Activated T-cell treated with anti-CD3 and anti-CD28 coated beads, Interleukin-2, amount 50 U/mL, for 72 hours (primary cell): ENCODE measurements around the gene COL4A4. TPM values are rescaled to one million over a fixed set of nuclear protein-coding genes. Genes with fewer than 3 reads are reported as not detected.

Experiments used
- ATAC-seq, 2 donors: fragments of 150-1000 bp; cut with Tn5 transposase; replicated peaks in 1 of 2; 2 replicates each; pipeline ENCODE4 v1.10.0; 2021; ENCODE audit warnings: moderate library complexity in 2 of 2, mild to moderate bottlenecking in 1 of 2
- DNase-seq, 2 donors: peaks; one replicate each; pipeline ENCODE4 v3.0.0; 2021 to 2022; ENCODE audit warnings: mixed read lengths in 1 of 2
- H3K27ac Mint-ChIP-seq: one replicate; pipeline ENCODE4 v1.8.0; 2022; ENCODE audit warnings: mild to moderate bottlenecking, moderate library complexity, mixed read lengths
- H3K27me3 Mint-ChIP-seq: one replicate; pipeline ENCODE4 v1.8.0; 2022; ENCODE audit warnings: low read depth, mixed read lengths
- H3K36me3 Mint-ChIP-seq, 2 donors: one replicate each; pipeline ENCODE4 v1.8.0; 2022; ENCODE audit warnings: mixed read lengths in 2 of 2, mild to moderate bottlenecking in 1 of 2; ENCODE audit not compliant: insufficient read depth in 2 of 2
- H3K4me1 Mint-ChIP-seq: one replicate; pipeline ENCODE4 v1.8.0; 2022; ENCODE audit warnings: low read depth, mixed read lengths
- H3K4me3 Mint-ChIP-seq, 2 donors: one replicate each; pipeline ENCODE4 v1.8.0; 2022; ENCODE audit warnings: mild to moderate bottlenecking in 2 of 2, mixed read lengths in 2 of 2, moderate library complexity in 2 of 2
- H3K9me3 Mint-ChIP-seq, 2 donors: one replicate each; pipeline ENCODE4 v1.8.0; 2022; ENCODE audit warnings: mixed read lengths in 2 of 2
- total RNA-seq, 2 donors: library from RNA; stranded (reverse); gene quantifications; one replicate each; pipeline ENCODE4 v1.2.3, GENCODE V29; 2022

The COL4A4 gene
- total RNA-seq, 2 donors from 2014 or later = 0.02 to 0.16 TPM

- ATAC-seq = no peak
- Mint-ChIP-seq H3K27ac (no peak overlapping the region), H3K36me3 (no peaks in the 10 kb centered on the region), H3K4me3 (no peak overlapping the region), H3K27me3 (peaks cover 36% of the 10 kb centered on the region), H3K4me1 (no peaks in the 10 kb centered on the region), H3K9me3 (no peaks in the 10 kb centered on the region)
- no peak for DNase-seq
These were observed 10.7 kb downstream of the COL4A4 start for GRCh38 chr2:227153307-227153706.

DNA sequence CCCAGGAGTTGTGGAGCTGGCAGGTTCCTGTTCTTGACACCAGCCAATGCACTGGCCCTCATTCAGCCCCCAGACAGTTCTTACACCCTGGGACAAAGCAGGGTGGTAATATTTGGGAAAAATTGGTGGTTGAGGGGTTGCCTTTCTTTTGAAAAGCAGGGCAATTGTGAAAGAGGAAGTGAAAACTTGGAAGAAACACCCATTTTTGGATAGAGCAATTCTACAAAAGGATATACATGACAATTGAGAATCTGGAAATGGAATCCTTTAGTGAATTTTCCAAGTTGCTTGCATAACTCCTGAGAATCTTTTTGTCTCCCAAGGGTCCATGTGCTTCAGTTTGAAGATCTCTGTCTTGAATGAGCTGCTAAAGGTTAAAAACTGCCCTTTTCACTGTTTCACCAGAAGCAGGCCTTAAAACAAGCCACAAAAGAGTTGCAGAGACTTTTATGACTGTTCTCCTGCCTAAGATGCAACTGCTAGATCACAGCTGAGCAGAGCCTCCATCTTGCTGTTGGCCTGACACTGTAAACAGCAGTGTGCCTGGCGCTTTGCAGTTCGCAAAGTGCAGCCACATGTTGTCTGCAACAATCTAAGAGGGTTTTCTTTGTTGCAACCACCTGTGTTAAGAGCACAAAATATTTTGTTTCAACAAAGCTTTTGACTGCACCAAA, 11.8 kb downstream of the COL4A4 start:
- Mint-ChIP-seq H3K4me1 (no peaks in the 10 kb centered on the region), H3K27me3 (peaks cover 36% of the 10 kb centered on the region), H3K36me3 (no peaks in the 10 kb centered on the region), H3K9me3 (no peaks in the 10 kb centered on the region), H3K4me3 (no peak overlapping the region), H3K27ac (no peak overlapping the region)
- DNase-seq (no peak), ATAC-seq (no peak)

GRCh38 chr2:227150222-227150936, 13.6 kb downstream of the COL4A4 start:
- no peaks in the 10 kb centered on the region for H3K9me3 Mint-ChIP-seq
- peaks cover 43% of the 10 kb centered on the region for H3K27me3 Mint-ChIP-seq
- no peak for DNase-seq
- H3K27ac Mint-ChIP-seq = no peak overlapping the region
- H3K36me3 Mint-ChIP-seq = no peaks in the 10 kb centered on the region
- H3K4me3 Mint-ChIP-seq = no peak overlapping the region
- no peak for ATAC-seq
- H3K4me1 Mint-ChIP-seq = no peaks in the 10 kb centered on the region

GRCh38 chr2:227148106-227148505, 15.9 kb downstream of the COL4A4 start:
- Mint-ChIP-seq H3K27ac (no peak overlapping the region), H3K9me3 (no peaks in the 10 kb centered on the region), H3K4me1 (no peaks in the 10 kb centered on the region), H3K4me3 (no peak overlapping the region), H3K36me3 (no peaks in the 10 kb centered on the region), H3K27me3 (peaks cover 23% of the 10 kb centered on the region)
- DNase-seq (no peak), ATAC-seq (no peak)

DNA sequence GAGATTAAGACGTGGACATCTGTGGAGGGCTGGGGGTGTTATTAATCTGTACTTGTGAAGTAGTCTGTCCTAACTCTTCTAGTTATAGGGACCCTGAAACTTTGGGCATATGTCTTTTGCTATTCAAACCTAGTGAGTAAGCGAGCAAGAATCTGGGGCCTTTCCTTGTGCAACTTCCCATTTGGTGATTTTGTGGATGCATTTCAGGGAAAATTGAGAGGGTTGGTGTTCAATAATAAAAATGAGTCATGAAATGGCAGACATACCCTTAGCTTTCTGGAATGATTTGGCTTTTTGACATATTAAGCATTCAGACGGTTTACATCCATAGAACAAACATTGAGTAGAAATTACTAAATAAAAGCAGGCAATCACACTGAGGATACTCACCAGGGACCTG, 17.0 kb downstream of the COL4A4 start:
- DNase-seq (no peak), ATAC-seq (no peak)
- Mint-ChIP-seq H3K27ac (no peak overlapping the region), H3K9me3 (no peaks in the 10 kb centered on the region), H3K27me3 (peaks cover 23% of the 10 kb centered on the region), H3K36me3 (no peaks in the 10 kb centered on the region), H3K4me3 (no peak overlapping the region), H3K4me1 (no peaks in the 10 kb centered on the region)

DNA sequence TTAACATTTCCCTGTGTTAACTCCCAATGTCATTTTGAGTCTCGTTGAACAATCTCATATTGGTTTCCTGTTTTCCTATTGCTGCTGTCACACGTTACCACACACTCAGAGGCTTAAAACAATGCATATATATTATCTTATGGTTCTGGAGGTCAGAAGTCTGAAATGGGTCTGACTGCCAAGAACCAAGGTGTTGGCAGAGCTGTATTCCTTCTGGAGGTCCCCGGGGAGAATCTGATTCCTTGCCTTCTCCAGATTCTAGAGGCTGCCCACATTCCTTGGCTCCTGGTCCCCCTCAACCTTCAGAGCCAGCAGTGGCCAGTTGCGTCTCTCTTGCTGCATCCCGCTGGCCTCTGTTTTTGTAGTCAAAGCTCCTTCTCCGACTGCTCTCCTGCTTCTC, 17.5 kb downstream of the COL4A4 start:
- H3K27me3 Mint-ChIP-seq = peaks cover 23% of the 10 kb centered on the region
- H3K9me3 Mint-ChIP-seq = no peaks in the 10 kb centered on the region
- H3K4me1 Mint-ChIP-seq = no peaks in the 10 kb centered on the region
- no peak overlapping the region for H3K27ac Mint-ChIP-seq
- no peak for ATAC-seq
- no peak for DNase-seq
- no peaks in the 10 kb centered on the region for H3K36me3 Mint-ChIP-seq
- no peak overlapping the region for H3K4me3 Mint-ChIP-seq

DNA sequence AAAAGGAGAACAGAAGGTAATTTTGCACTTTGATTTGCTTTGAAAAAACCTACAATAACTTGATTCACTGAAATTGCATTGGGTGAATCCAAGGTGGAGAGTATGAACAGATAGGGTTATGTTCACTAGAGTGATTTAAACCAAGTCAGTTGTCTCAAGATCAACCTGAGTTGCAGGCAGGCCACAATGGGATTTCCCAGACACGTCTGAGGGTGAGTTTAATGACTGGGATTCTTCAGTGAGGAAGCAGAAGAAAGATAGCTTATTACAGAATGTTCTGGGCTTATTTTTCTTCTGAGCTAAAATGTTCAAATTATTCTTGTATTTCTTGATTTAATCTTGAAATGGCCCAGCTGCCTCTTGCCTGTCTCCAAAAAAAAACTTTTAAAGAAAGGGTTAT, 20.1 kb downstream of the COL4A4 start:
- Mint-ChIP-seq H3K27me3 (peaks cover 18% of the 10 kb centered on the region), H3K27ac (no peak overlapping the region), H3K4me1 (no peaks in the 10 kb centered on the region), H3K4me3 (no peak overlapping the region), H3K36me3 (no peaks in the 10 kb centered on the region), H3K9me3 (no peaks in the 10 kb centered on the region)
- ATAC-seq = no peak
- DNase-seq = no peak

DNA sequence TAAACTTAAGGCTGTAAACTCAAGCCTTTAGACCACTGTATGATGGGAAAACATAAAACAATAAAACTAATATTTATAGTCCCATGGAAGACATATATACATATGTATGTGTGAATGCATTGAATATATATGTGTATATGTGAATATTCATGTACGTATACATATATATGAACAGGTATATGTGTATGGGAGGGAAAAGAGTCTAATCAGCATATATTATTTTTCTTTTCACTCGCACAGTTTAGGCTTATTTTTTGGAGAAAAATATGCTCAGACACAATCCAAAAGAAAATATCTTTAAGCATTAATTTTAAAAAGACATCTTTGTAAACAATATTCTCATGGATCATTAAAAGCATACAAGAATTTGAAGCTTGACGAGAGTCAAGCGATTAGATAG, 22.7 kb downstream of the COL4A4 start:
- no peak overlapping the region for H3K27ac Mint-ChIP-seq
- H3K4me1 Mint-ChIP-seq = no peaks in the 10 kb centered on the region
- H3K9me3 Mint-ChIP-seq = no peaks in the 10 kb centered on the region
- DNase-seq (no peak), ATAC-seq (no peak)
- no peak overlapping the region for H3K4me3 Mint-ChIP-seq
- H3K27me3 Mint-ChIP-seq = peaks cover 10% of the 10 kb centered on the region
- H3K36me3 Mint-ChIP-seq = no peaks in the 10 kb centered on the region

DNA sequence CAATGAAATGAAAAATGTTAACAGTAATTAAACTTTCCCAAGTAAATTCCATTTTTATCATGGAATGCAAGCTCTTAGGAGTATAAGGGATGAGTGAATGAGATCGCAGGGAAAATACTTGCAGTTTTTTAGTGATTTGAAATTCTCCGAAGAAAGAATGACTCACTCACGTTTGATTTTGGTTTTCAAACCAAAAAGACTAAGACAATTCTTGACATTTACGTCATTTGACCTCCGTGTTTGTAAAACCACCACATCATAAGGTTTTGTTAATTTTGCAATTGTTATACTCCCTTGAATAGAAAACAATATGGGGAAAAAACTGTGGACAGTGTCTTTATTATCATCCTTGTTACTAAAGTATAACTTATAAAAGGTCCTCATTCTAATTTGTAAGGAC, 29.4 kb downstream of the COL4A4 start:
- no peak for ATAC-seq
- Mint-ChIP-seq H3K27ac (no peak overlapping the region), H3K4me3 (no peak overlapping the region), H3K9me3 (no peaks in the 10 kb centered on the region), H3K27me3 (peaks cover 6% of the 10 kb centered on the region), H3K4me1 (no peaks in the 10 kb centered on the region), H3K36me3 (no peaks in the 10 kb centered on the region)
- no peak for DNase-seq

DNA sequence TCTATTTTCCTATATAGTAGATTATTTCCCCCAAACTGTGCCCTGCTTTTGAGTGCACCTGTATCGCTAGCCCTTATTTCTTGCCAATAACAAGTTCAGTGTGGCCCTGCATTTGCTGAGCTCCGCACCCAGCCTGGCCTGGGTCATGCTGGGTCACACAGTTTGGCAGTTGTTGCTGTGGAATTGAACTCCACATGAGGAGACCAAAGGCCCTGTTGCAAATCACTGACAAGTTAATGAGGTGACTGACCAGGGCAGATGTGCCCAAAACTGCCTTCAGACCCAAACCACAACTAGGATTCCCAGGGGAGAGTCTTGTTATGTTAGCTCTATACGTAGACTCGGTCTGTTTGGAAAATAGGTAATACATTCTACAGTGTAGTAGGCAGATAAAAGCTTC, 31.0 kb downstream of the COL4A4 start:
- DNase-seq = no peak

DNA sequence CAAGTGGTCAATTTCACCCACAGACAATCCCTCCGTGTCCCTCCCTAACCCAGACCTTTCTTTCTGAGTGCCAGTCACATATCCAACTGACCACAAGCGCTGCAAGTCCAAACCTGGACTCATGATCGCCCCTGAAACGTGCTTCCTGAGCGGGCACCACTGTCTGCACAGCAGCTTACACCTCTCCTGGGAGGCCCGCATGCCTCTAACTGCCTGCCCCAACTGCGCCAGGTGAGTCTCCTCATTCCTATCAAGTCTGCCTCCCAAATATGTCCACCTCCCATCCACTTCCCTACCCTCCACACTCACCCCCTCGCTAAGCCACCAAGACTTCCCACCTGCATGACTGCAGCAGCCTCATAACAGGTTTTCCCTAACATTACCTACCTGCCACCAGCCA, 33.4 kb downstream of the COL4A4 start:
- H3K27me3 Mint-ChIP-seq = peaks cover 29% of the 10 kb centered on the region
- H3K9me3 Mint-ChIP-seq = no peaks in the 10 kb centered on the region
- ATAC-seq (no peak), DNase-seq (no peak)
- H3K36me3 Mint-ChIP-seq = no peaks in the 10 kb centered on the region
- H3K4me1 Mint-ChIP-seq = no peaks in the 10 kb centered on the region
- no peak overlapping the region for H3K27ac Mint-ChIP-seq
- H3K4me3 Mint-ChIP-seq = no peak overlapping the region

More for the DNA sequence above, 31.0 kb downstream of the COL4A4 start:
- Mint-ChIP-seq H3K27ac (no peak overlapping the region), H3K36me3 (no peaks in the 10 kb centered on the region), H3K4me1 (no peaks in the 10 kb centered on the region), H3K27me3 (peaks cover 19% of the 10 kb centered on the region), H3K9me3 (no peaks in the 10 kb centered on the region), H3K4me3 (no peak overlapping the region)
- ATAC-seq = no peak

- no peak for DNase-seq
- H3K4me1 Mint-ChIP-seq = no peaks in the 10 kb centered on the region
- peaks cover 39% of the 10 kb centered on the region for H3K27me3 Mint-ChIP-seq
- H3K9me3 Mint-ChIP-seq = no peaks in the 10 kb centered on the region
- H3K4me3 Mint-ChIP-seq = no peak overlapping the region
- no peak overlapping the region for H3K27ac Mint-ChIP-seq
- ATAC-seq = no peak
- H3K36me3 Mint-ChIP-seq = no peaks in the 10 kb centered on the region
These were observed 36.8 kb downstream of the COL4A4 start for GRCh38 chr2:227127201-227127600.

DNA sequence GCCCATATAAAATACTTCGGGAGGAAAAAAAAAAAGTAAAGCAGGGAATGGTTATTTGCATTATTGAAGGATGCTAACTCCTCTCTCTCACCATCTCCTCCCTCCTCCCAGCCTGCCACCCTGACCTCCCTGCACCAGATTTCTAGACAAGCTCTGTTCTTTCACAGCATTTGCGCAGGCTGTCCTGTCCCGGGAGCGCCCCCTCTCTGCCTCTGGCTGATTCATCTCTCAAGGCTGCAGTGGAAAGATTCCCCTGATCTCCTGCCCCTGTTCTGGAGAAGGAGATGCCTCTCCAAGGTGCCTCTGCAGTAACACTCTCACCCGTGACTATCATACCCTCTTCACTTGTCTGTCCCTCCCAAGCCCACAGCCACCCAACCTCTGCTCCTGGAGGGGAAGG, 38.5 kb downstream of the COL4A4 start:
- no peaks in the 10 kb centered on the region for H3K9me3 Mint-ChIP-seq
- ATAC-seq (no peak), DNase-seq (no peak)
- H3K36me3 Mint-ChIP-seq = no peaks in the 10 kb centered on the region
- peaks cover 33% of the 10 kb centered on the region for H3K27me3 Mint-ChIP-seq
- no peak overlapping the region for H3K4me3 Mint-ChIP-seq
- no peak overlapping the region for H3K27ac Mint-ChIP-seq
- no peaks in the 10 kb centered on the region for H3K4me1 Mint-ChIP-seq

- Mint-ChIP-seq H3K9me3 (no peaks in the 10 kb centered on the region), H3K36me3 (no peaks in the 10 kb centered on the region), H3K27me3 (peaks cover 32% of the 10 kb centered on the region), H3K27ac (no peak overlapping the region), H3K4me3 (no peak overlapping the region), H3K4me1 (no peaks in the 10 kb centered on the region)
- no peak for ATAC-seq
- DNase-seq = no peak
These were observed 39.2 kb downstream of the COL4A4 start for GRCh38 chr2:227124811-227125210.
